ENCODE results near the gene HOXC4. TPM values are rescaled to one million over a fixed set of nuclear protein-coding genes. Genes with fewer than 3 reads are reported as not detected.

Gene HOXC4
- total RNA-seq, 1 experiment from 2014 or later: not detected

DNA sequence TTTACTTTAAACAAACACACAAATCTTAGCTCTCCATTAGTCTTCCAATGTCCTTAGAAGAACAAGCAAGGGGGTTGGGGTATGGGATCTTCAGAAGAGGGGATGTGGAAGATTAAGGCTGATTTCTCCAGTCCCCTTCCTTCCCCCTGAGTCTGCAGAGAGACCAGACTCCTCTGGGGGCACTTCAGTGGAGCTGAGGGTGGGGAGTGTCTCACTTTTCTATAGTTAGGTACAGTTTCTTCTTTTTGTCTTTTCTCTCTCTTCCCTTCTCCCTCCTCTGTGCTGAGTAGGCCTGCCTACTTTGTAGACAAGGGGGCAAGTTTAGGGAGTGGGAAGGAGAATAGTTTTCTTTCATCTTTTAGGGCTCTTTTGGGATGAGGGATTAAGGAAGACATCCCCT lies 2.5 kb downstream of the HOXC4 start:
- no peak overlapping the region for H3K4me3 Mint-ChIP-seq

More for the DNA sequence above, 2.5 kb downstream of the HOXC4 start:
- Histone ChIP-seq H2AFZ (ENCODE audit: low read length) (no peak overlapping the region), H3T11ph (ENCODE audit: low read length) (no peak overlapping the region), H2BK15ac (ENCODE audit: low read depth, low read length) (no peak overlapping the region), H3K23ac (ENCODE audit: insufficient read length, low read depth, low read length) (no peak overlapping the region), H3K23me2 (ENCODE audit: insufficient read length, low read depth, low read length, poor library complexity, severe bottlenecking) (peaks cover 4% of the 10 kb centered on the region), H3K9me3 (ENCODE audit: control insufficient read depth, low read depth, low read length) (no peaks in the 10 kb centered on the region), H2BK12ac (ENCODE audit: insufficient read length, low read depth, low read length) (no peak overlapping the region), H3K4me2 (ENCODE audit: insufficient read depth, insufficient read length, low read length) (no peak overlapping the region), H3K56ac (ENCODE audit: insufficient read length, low read depth, low read length) (no peak overlapping the region), H2BK5ac (ENCODE audit: insufficient read length, low read length) (no peak overlapping the region), H3K14ac (ENCODE audit: insufficient read depth, low read length) (no peak overlapping the region), H2BK120ac (ENCODE audit: low read depth, low read length, poor library complexity, severe bottlenecking) (no peak overlapping the region), H3K4me1 (ENCODE audit: insufficient read depth, low read length) (peaks cover 2% of the 10 kb centered on the region; the same call in 1 of the 2 replicates), H3K27me3 (ENCODE audit: insufficient read depth, low read length) (peaks cover 96% of the 10 kb centered on the region), H3K9ac (ENCODE audit: extremely low read depth, insufficient read length, low read length) (no peak overlapping the region), H4K8ac (replicated peaks; ENCODE audit: insufficient read length, low read depth, low read length) (no peak overlapping the region), H4K20me1 (ENCODE audit: control insufficient read depth, insufficient read depth, insufficient read length) (no peaks in the 10 kb centered on the region), H4K91ac (ENCODE audit: insufficient read length, low read depth, low read length) (no peak overlapping the region), H3K79me1 (ENCODE audit: insufficient read depth, low read depth, low read length, poor library complexity, severe bottlenecking) (no peaks in the 10 kb centered on the region), H3K18ac (ENCODE audit: insufficient read length, low read depth, low read length) (no peak overlapping the region), H2BK20ac (ENCODE audit: low read depth, low read length, poor library complexity, severe bottlenecking) (no peak overlapping the region), H3K27ac (ENCODE audit: insufficient read length, low read depth, low read length) (no peak overlapping the region), H3K4ac (ENCODE audit: low read depth, low read length) (no peak overlapping the region), H2AK5ac (ENCODE audit: insufficient read length, low read length) (no peak overlapping the region), H4K5ac (ENCODE audit: insufficient read length, low read depth, low read length) (no peak overlapping the region), H3K79me2 (ENCODE audit: insufficient read depth, low read length) (no peaks in the 10 kb centered on the region)
- Mint-ChIP-seq H3K9me3 (peaks cover 0 to 5% of the 10 kb centered on the region in 2 experiments; a peak in 1 of 5 replicates), H3K27me3 (ENCODE audit: low read depth) (peaks cover 100% of the 10 kb centered on the region), H3K36me3 (ENCODE audit: insufficient read depth in 1 of 3, low read depth in 3 of 3) (no peaks in the 10 kb centered on the region; a peak in 1 of 7 replicates), H3K4me1 (peaks cover 9 to 78% of the 10 kb centered on the region in 2 experiments), H3K27ac (no peak overlapping the region)
- no peak for DNase-seq
- TF ChIP-seq, protein P1, sequence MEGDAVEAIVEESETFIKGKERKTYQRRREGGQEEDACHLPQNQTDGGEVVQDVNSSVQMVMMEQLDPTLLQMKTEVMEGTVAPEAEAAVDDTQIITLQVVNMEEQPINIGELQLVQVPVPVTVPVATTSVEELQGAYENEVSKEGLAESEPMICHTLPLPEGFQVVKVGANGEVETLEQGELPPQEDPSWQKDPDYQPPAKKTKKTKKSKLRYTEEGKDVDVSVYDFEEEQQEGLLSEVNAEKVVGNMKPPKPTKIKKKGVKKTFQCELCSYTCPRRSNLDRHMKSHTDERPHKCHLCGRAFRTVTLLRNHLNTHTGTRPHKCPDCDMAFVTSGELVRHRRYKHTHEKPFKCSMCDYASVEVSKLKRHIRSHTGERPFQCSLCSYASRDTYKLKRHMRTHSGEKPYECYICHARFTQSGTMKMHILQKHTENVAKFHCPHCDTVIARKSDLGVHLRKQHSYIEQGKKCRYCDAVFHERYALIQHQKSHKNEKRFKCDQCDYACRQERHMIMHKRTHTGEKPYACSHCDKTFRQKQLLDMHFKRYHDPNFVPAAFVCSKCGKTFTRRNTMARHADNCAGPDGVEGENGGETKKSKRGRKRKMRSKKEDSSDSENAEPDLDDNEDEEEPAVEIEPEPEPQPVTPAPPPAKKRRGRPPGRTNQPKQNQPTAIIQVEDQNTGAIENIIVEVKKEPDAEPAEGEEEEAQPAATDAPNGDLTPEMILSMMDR (conservative IDR thresholded peaks at IDR 0.05): no peak

Data from H9 (cell line).